ENCODE data around the gene PLB1. TPM values are rescaled to one million over a fixed set of nuclear protein-coding genes. Genes with fewer than 3 reads are reported as not detected.
A peak's percentile ranks its signal among the peaks of the same experiment; 100 is the strongest.

Gene PLB1
- total RNA-seq (2014; rRNA removed; shearing (Covaris generic)): 0.10 and 0.21 TPM in 2 replicates

DNA sequence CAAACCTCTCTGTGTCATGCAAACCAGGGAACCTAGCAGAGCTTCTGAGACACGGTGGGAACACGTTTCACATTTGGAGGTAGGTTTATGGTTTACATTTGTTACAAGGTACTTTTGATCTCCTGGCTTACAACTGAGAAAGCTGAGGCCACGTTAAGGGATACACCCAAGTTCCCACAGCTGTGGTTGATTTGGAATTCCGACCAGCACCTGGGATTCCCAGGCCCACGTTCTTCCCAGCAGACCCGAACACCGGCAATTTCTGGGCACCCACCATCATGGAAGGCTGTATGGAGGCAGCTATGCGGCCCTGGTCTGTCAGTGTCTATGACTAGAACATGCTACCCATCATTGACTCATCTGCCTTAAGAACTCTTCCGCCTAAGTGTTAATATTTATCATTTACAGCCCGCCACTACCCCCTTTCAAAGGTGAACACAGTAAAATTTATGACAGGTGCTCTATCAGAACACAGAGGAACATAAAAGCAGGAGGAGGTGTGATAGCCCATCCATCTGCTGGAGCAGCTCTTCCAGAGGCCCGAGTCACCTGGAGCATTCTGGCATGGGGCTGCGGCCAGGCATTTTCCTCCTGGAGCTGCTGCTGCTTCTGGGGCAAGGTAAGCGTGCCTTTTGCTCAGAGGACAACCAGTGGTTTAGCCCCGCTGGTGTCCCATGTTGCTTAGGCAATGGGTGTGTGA lies at the start of gene PLB1:
Gene PLB1 (plus strand): TSS at position 510 of the 700 bp plus-strand sequence. CDS start 55 bp downstream, at position 565.
- no peak for DNase-seq (ENCODE audit: low spot score)

DNA sequence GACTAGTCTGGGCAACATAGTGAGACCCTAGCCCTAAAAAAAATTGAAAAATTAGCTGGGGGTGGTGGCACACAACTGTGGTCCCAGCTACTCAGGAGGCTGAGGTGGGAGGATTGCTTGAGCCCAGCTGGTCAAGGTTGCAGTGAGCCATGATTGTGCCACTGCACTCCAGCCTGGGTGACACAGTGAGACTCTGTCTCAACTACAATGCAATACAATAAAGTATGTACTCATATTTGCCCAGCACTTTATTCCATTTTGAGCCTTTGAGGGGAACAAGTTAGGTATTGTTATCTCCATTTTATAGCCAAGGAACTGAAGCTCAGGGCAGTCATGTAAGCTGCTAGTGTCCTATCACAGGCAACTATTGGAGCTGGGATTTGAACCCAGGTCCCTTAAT lies 49.3 kb upstream of the PLB1 start:
- DNase-seq (ENCODE audit: low spot score): no peak

- no peak for DNase-seq (ENCODE audit: low spot score)
Measured at GRCh38 chr2:28447086-28447485, 48.8 kb upstream of the PLB1 start.

DNA sequence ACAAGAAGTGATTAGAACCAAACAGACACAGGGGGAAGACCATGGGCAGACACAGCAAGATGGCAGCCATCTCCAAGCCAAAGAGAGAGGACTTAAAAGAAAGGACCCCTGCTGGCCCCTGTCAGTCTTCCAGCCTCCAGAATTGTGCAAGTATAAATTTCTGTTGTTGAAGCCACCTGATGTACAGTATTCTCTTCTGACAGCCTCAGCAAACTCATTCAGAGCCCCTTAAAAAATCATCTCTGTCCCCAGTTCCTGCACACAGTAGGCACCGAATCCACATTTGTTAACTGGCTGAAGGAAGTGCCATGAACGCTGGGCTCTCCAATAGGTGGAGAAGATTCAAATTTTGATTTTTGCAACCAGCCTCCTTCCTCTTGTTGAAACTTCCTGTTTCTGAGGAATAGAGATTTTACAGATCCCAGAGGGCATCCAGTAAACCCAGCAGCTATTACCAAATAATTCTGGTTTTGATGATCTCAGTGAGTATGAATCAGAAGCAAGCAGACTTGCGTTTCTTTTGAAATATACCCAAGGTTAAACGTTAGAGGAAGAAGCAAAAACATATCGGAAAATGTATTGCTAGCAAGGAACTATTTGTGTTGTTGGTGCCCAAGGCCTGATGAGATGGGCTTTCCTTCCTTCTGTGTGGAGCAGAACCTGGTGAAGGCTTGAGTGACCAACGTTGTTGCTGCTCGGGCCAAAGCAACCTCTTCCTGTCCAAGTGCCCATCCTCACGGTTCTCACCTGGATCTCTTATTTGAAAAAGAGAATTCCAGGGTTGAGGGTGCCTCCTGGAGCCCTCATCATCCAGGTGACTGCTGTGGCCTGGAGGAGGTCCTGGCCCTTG lies 47.7 kb upstream of the PLB1 start:
- peak; percentile 34 for DNase-seq (ENCODE audit: low spot score)

- DNase-seq (ENCODE audit: low spot score): no peak
Measured at GRCh38 chr2:28448793-28449100, 47.1 kb upstream of the PLB1 start.

DNA sequence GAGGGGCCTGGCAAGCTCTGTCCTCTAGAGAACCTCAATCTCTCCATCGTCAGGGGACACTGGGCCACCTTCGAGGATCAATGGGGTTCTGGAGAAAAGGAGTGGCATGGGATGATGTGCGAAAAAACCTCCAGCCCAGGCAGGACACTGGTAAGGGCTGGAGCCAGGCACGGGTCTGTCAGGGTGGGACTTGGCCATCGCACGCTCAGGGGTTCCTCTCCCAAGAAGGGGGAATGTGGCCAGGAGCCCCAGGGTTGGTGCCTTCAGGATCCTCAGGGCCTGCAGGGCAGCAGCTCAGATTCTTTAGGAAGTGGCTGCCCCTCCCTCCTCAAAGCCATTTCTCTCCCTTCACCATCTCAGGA lies 46.8 kb upstream of the PLB1 start:
- no peak for DNase-seq (ENCODE audit: low spot score)

- DNase-seq (ENCODE audit: low spot score): no peak
Measured at GRCh38 chr2:28449488-28450395, 46.1 kb upstream of the PLB1 start.

GRCh38 chr2:28450901-28451565 lies 44.8 kb upstream of the PLB1 start:
- DNase-seq (ENCODE audit: low spot score): no peak

DNA sequence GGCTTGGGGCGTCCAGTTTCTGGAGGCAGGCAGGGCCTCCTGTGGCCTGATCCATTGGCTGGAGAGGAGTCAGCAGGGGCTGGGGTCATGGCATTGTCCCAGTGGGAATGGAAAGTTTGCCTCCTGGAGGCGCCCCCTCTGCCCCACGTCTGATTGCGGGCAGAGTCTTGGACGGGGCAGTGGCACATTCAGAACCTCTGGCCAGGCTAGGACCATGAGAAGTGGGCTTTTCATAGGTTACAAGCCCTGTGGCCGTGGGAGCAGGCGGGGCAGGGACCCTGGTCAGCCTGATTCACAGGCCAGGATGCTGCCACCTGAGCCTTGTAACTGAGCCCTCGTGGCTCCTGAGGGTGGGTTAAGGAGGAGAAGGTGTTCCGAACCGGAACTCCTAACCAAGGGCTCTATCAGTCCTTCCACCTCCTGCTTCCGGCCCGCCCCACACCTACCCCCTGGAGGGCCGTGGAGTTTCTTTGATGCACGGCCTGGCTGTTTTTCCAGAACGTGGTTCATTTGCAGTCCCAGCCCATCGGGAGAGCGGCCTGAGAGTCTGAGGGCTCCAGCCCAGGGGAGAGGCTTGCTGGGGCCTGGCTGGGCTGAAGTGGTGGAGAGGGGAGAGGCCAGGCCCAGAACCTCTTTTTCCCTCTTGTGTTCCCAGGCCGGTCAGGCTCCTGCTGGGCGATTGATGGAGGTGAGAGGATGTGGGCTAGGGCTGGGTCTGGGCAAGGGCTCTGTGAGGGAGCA lies 43.9 kb upstream of the PLB1 start:
- DNase-seq (ENCODE audit: low spot score): no peak

GRCh38 chr2:28452534-28453081 lies 43.3 kb upstream of the PLB1 start:
- peak; percentile 32 for DNase-seq (ENCODE audit: low spot score)

GRCh38 chr2:28453396-28453795 lies 42.5 kb upstream of the PLB1 start:
- DNase-seq (ENCODE audit: low spot score): no peak

GRCh38 chr2:28454016-28454930 lies 41.6 kb upstream of the PLB1 start:
- DNase-seq (ENCODE audit: low spot score): no peak

DNA sequence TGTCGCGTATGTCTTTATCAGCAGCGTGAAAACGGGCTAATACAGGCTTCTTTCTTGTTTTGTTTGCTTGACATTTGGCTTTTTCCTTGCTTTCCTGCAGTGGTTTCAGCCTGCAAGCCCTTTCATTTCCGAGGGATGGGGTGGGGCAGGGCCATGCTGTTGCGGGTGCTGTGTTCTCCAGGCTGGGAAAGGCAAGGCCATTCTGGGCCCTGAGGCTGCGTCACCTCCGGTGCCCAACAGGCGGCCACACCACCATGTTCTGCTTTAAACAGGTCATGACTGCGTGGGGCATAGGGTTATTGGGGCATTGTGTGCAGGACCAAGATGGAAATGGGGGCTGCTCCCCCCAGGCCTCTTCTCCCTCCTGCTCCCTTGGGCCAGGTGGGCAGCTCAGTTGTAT lies 38.6 kb upstream of the PLB1 start:
- no peak for DNase-seq (ENCODE audit: low spot score)

DNA sequence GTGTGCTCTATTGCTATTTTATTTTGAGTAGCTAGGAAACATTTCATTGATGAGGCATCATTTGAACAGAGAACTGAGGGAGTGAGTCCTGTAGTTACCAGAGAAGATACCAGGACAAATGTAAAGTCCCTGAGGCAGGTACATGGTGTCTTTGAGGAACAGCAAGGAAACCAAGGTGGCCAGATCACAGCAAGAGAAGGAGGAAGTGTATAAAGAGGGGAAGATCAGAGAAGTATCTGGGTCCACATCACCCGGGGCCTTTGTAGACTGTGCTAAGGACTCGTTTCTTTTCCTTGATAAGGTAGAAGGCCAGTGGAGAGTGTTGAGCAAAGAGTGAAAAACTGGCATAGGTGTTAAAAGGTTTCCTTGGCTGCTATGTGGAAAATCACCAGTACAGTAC lies 34.8 kb upstream of the PLB1 start:
- no peak for DNase-seq (ENCODE audit: low spot score)

GRCh38 chr2:28462122-28462521 lies 33.7 kb upstream of the PLB1 start:
- DNase-seq (ENCODE audit: low spot score): no peak

DNA sequence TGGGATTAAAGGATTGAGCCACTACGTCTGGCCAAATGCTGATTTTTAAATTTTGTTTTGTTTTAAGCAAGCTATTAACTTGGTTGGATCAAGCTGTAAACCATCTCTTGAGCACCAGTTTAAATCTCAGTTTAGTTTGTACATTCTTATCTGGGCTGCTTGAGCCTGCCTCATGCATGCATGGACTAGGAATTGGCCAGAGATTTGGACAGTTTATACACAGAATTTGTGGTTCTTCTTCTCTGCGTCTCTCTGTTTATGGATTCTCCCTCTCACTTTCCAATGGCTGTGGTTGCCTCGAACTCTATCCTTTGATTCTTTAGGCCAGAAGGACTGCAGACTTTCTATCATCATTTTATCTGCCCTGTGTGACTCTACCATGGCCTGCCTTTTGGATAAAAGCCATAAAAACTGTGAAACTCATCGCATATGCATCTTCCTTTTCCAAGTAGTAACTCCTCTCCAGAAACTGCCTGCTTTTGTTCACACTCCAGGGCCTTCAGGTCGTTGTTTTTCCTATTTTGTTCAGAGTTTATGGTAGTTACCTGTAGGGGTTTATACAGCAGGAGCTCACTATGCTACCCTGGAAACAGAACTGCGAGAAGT lies 32.5 kb upstream of the PLB1 start:
- no peak for DNase-seq (ENCODE audit: low spot score)

GRCh38 chr2:28463893-28464292 lies 32.0 kb upstream of the PLB1 start:
- no peak for DNase-seq (ENCODE audit: low spot score)

DNA sequence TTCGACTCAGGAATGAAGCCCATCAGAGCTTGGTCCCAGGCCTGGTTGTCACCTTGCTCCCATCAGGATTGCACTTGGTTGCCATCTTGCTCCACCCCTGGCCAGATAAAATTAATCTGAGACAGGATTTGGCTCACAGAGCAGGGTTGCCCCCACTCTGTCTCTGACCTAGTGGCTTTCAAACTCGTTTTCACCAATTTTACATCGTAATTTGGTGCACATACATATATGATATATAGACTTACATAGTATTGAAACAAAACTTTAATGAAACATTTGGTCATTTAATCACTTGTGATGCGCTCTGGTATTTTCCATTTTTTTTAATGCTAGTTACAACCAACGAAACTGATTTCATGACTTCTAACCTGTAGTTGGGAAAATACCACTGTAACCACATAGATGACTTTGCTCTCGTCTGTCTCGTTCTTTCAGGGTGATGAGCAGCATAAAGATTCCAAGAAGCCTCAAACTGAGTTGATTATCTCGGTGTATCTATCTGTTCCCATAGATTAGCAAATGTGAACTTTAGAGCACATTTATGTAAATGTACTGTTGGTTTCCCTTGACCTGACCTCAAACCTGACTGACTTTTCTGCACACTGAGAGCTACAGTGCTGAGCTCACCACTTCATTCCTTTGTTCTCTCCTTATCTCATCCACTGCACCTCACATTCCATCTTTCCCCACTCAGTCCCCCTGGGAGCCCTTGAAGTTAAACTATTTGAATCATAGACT lies 30.5 kb upstream of the PLB1 start:
- no peak for DNase-seq (ENCODE audit: low spot score)

GRCh38 chr2:28469304-28469703 lies 26.6 kb upstream of the PLB1 start:
- DNase-seq (ENCODE audit: low spot score): no peak

Measured in H4 (cell line).